Fibroblast of lung (primary cell): ENCODE results near the gene NRBF2. TPM values are rescaled to one million over a fixed set of nuclear protein-coding genes. Genes with fewer than 3 reads are reported as not detected.
"Not testable (repeated sequence)": the region's sequence is repeated elsewhere in the genome, so short reads cannot be mapped to it uniquely, and the experiment has no call there.

Source experiments
- DNase-seq, 2 donors: peaks; one replicate each; pipeline versions ENCODE4 v3.0.0 to v3.0.0-alpha.2; 2010; ENCODE audit warnings: low read depth in 2 of 2
- H2AFZ ChIP-seq: 2 replicates; pipeline ENCODE4 v1.5.1; 2012; ENCODE audit warnings: low read length, control low read depth, inconsistent platforms
- H3K27ac ChIP-seq: 2 replicates; pipeline ENCODE4 v1.5.1; 2011; ENCODE audit warnings: low read length, control low read depth; ENCODE audit not compliant: insufficient read depth
- H3K27me3 ChIP-seq: 2 replicates; pipeline ENCODE4 v1.5.1; 2011; ENCODE audit warnings: mild to moderate bottlenecking, low read length; ENCODE audit not compliant: control insufficient read depth, insufficient read depth
- H3K36me3 ChIP-seq: 2 replicates; pipeline ENCODE4 v1.5.1; 2011; ENCODE audit warnings: low read length; ENCODE audit not compliant: control insufficient read depth, insufficient read depth
- H3K4me1 ChIP-seq: 2 replicates; pipeline ENCODE4 v1.5.1; 2011; ENCODE audit warnings: low read length; ENCODE audit not compliant: control insufficient read depth, insufficient read depth; ENCODE audit errors: extremely low read depth
- H3K4me2 ChIP-seq: 2 replicates; pipeline ENCODE4 v1.5.1; 2011; ENCODE audit warnings: low read length, control low read depth; ENCODE audit not compliant: insufficient read depth; ENCODE audit errors: extremely low read depth
- H3K4me3 ChIP-seq, 4 experiments: fragments of 200-600 bp in 1 of 4; sonication (generic) in 1 of 4; replicated peaks in 1 of 4; 2 replicates each; pipeline ENCODE4 v1.5.1; 2011 to 2016; ENCODE audit warnings: low read length in 4 of 4, low read depth in 3 of 4, mild to moderate bottlenecking in 3 of 4, control low read depth in 2 of 4, inconsistent platforms in 1 of 4, mixed read lengths in 1 of 4; ENCODE audit not compliant: insufficient read depth in 1 of 4; ENCODE audit errors: control extremely low read depth in 1 of 4
- H3K79me2 ChIP-seq: 2 replicates; pipeline ENCODE4 v1.5.1; 2012; ENCODE audit warnings: mild to moderate bottlenecking, low read length, inconsistent platforms; ENCODE audit not compliant: control insufficient read depth, insufficient read depth
- H3K9ac ChIP-seq: 2 replicates; pipeline ENCODE4 v1.5.1; 2011; ENCODE audit warnings: mild to moderate bottlenecking, low read length, control low read depth; ENCODE audit not compliant: insufficient read depth
- H3K9me3 ChIP-seq: 2 replicates; pipeline ENCODE4 v1.5.1; 2012; ENCODE audit warnings: low read depth, low read length; ENCODE audit not compliant: control insufficient read depth, insufficient read depth
- H4K20me1 ChIP-seq: 2 replicates; pipeline ENCODE4 v1.5.1; 2011; ENCODE audit warnings: low read length; ENCODE audit not compliant: control insufficient read depth, insufficient read depth; ENCODE audit errors: extremely low read depth
- EZH2 ChIP-seq: IDR thresholded peaks from 2 replicates; pipeline ENCODE4 v1.5.1; 2012; ENCODE audit warnings: low read length, control low read depth, mild to moderate bottlenecking; ENCODE audit errors: missing control alignments
- polyA minus RNA-seq: library from RNA; depleted of rRNA, polyadenylated mRNA; stranded (reverse); fragments of >200 nt; gene quantifications from 2 replicates; pipeline ENCODE4 v1.2.3, GENCODE V29; 2011; ENCODE audit warnings: low replicate concordance
- polyA plus RNA-seq, 2 donors: library from polyadenylated mRNA; depleted of rRNA in 1 of 2; stranded (reverse) in 1 of 2; unstranded in 1 of 2; fragments of >200 nt; gene quantifications; 2 replicates each; pipeline ENCODE4 v1.2.1, GENCODE V29; 2011 to 2012; ENCODE audit warnings: missing spikeins in 1 of 2
- total RNA-seq: library from RNA; depleted of rRNA; stranded (reverse); fragments of >200 nt; gene quantifications from 2 replicates; pipeline ENCODE4 v1.2.1, GENCODE V29; 2014
- TF ChIP-seq, protein P1 (sequence below), 2 donors: IDR thresholded peaks in 1 of 2; conservative IDR thresholded peaks in 1 of 2; 1 replicate in 1 of 2; 2 replicates in 1 of 2; pipeline ENCODE4 v1.5.1; 2011 to 2012; ENCODE audit warnings: low read length in 2 of 2, control low read depth in 1 of 2, inconsistent platforms in 1 of 2, low read depth in 1 of 2, mild to moderate bottlenecking in 1 of 2

The NRBF2 gene
- total RNA-seq (44.4 and 49.2 TPM in 2 replicates), polyA plus RNA-seq (24.2 and 36.0 TPM in 2 replicates), polyA minus RNA-seq (2.2 and 3.9 TPM in 2 replicates)
- polyA plus RNA-seq (2012): 23.9 and 32.3 TPM in 2 replicates

DNA sequence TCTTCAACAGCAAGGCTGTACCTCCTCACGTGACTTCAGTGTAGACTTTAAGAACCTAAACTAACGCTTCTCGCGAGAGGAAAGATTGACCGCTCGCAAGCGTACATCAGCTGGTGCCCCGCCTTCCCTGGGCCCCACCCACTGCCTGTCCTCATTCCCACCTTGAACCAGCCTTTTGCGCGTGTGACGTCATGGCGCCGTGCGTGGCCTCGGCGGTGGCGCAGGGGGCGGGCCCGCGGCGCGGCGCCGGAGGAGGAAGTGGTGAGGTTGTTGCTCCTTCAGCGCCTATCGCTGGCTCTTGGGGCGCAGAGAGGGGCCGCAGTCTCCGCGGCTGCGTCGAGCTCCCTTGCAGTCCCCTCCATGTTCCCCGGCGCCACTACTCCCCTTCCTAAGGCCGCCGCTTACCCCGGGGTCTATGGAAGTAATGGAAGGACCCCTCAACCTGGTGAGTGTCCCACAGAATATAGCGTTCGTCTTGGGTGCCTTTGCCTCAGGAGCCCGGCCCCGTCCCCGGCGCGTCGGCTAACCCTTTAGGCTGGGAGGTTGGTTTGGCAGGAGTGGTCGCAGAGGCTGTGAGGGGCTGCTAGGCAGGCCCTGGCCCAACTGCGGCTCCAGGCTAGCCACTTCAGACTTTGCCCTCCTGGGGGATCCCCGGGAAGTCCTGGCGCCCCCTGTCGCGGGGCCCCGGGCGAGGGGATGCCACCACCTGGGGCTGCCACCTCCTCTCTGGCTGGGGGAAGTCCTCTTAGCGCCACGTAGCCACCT is at the start of gene NRBF2:
Gene NRBF2 (plus strand): TSS at position 273 of the 765 bp plus-strand sequence. CDS start 143 bp downstream, at position 416.
- TF ChIP-seq, protein P1, sequence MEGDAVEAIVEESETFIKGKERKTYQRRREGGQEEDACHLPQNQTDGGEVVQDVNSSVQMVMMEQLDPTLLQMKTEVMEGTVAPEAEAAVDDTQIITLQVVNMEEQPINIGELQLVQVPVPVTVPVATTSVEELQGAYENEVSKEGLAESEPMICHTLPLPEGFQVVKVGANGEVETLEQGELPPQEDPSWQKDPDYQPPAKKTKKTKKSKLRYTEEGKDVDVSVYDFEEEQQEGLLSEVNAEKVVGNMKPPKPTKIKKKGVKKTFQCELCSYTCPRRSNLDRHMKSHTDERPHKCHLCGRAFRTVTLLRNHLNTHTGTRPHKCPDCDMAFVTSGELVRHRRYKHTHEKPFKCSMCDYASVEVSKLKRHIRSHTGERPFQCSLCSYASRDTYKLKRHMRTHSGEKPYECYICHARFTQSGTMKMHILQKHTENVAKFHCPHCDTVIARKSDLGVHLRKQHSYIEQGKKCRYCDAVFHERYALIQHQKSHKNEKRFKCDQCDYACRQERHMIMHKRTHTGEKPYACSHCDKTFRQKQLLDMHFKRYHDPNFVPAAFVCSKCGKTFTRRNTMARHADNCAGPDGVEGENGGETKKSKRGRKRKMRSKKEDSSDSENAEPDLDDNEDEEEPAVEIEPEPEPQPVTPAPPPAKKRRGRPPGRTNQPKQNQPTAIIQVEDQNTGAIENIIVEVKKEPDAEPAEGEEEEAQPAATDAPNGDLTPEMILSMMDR (conservative IDR thresholded peaks at IDR 0.05 in 1 of 2, IDR thresholded peaks at IDR 0.05 in 1 of 2; ENCODE audit: low read depth in 1 of 2, low read length in 2 of 2): peak; percentile 16 to 40
- no peak for TF ChIP-seq EZH2
- Histone ChIP-seq H3K79me2 (peaks cover 49% of the 10 kb centered on the region), H3K4me2 (peak within 1 kb of the TSS; percentile 89), H3K27me3 (no peaks in the 10 kb centered on the region), H3K4me1 (no peaks in the 10 kb centered on the region), H2AFZ (peak within 1 kb of the TSS; percentile 83), H3K36me3 (no peaks in the 10 kb centered on the region), H3K9me3 (no peaks in the 10 kb centered on the region), H3K27ac (peak within 1 kb of the TSS; percentile 97), H4K20me1 (no peaks in the 10 kb centered on the region), H3K4me3 (peak within 1 kb of the TSS; percentile 88 to 95 (median 91)), H3K9ac (peak within 1 kb of the TSS; percentile 97)
- DNase-seq: peak; percentile 98 to 99

GRCh38 chr10:63083406-63083805 is 49.7 kb upstream of the NRBF2 start:
- H3K4me1 ChIP-seq, H3K9ac ChIP-seq, H3K4me3 ChIP-seq, H3K27me3 ChIP-seq, H3K36me3 ChIP-seq, H3K79me2 ChIP-seq, DNase-seq, H3K4me2 ChIP-seq, H3K27ac ChIP-seq, H4K20me1 ChIP-seq, H2AFZ ChIP-seq, H3K9me3 ChIP-seq: not testable (repeated sequence)

- no peaks in the 10 kb centered on the region for H4K20me1 ChIP-seq
- H3K4me2 ChIP-seq: no peak overlapping the region
- no peak overlapping the region for H2AFZ ChIP-seq
- peaks cover 3% of the 10 kb centered on the region for H3K4me1 ChIP-seq
- no peak overlapping the region for H3K9ac ChIP-seq
- H3K36me3 ChIP-seq: no peaks in the 10 kb centered on the region
- DNase-seq: peak; percentile 78 to 92
- H3K79me2 ChIP-seq: no peaks in the 10 kb centered on the region
- no peaks in the 10 kb centered on the region for H3K27me3 ChIP-seq
- no peak overlapping the region for H3K27ac ChIP-seq
- no peak overlapping the region for H3K4me3 ChIP-seq
- TF ChIP-seq, protein P1 (conservative IDR thresholded peaks at IDR 0.05 in 1 of 2, IDR thresholded peaks at IDR 0.05 in 1 of 2; ENCODE audit: low read depth in 1 of 2, low read length in 2 of 2): peak; percentile 65 to 70
- TF ChIP-seq EZH2: no peak
- no peaks in the 10 kb centered on the region for H3K9me3 ChIP-seq
These were observed 49.0 kb upstream of the NRBF2 start for GRCh38 chr10:63083904-63084689.
